H1 (cell line): Measurements from ENCODE around the gene TCFL5. TPM values are rescaled to one million over a fixed set of nuclear protein-coding genes. Genes with fewer than 3 reads are reported as not detected.

Experiments
- CTCF ChIA-PET: fragments of 300-600 bp; sonication (Branson Sonifier 250); formaldehyde crosslinking; loops from one replicate; lab custom pipeline; 2021; ENCODE audit not compliant: partially characterized antibody; lab: Charles Lee
- POLR2A ChIA-PET: fragments of 300-600 bp; sonication (Branson Sonifier 250); formaldehyde crosslinking; loops from one replicate; lab custom pipeline; 2021; ENCODE audit warnings: inconsistent platforms; ENCODE audit not compliant: partially characterized antibody; lab: Charles Lee
- DNase-seq, 2 experiments: peaks; one replicate each; pipeline versions ENCODE4 v3.0.0 to v3.0.0-alpha.2; 2010 to 2022; ENCODE audit warnings: low spot score in 2 of 2, low read depth in 1 of 2, mixed read lengths in 1 of 2
- FAIRE-seq: peaks from 2 replicates; lab custom pipeline; 2011; peaks lifted over from hg19 to GRCh38; lab: Jason Lieb, UNC
- H2AFZ ChIP-seq: 2 replicates; pipeline ENCODE4 v1.8.1; 2012; ENCODE audit warnings: low read length, inconsistent platforms
- H2AK5ac ChIP-seq: 2 replicates; pipeline ENCODE4 v1.6.1; 2013; ENCODE audit warnings: low read depth, low read length
- H2BK120ac ChIP-seq: replicated peaks from 2 replicates; pipeline ENCODE3; 2013; ENCODE audit warnings: low read depth, low read length, inconsistent platforms
- H2BK12ac ChIP-seq: 2 replicates; pipeline ENCODE4 v1.6.1; 2013; ENCODE audit warnings: low read depth, low read length
- H2BK15ac ChIP-seq: 2 replicates; pipeline ENCODE4 v1.6.1; 2013; ENCODE audit warnings: low read length
- H2BK20ac ChIP-seq: 2 replicates; pipeline ENCODE4 v1.6.1; 2013; ENCODE audit warnings: low read length
- H2BK5ac ChIP-seq: 2 replicates; pipeline ENCODE4 v1.6.1; 2013; ENCODE audit warnings: low read depth, low read length
- H3K14ac ChIP-seq: 2 replicates; pipeline ENCODE4 v1.6.1; 2013; ENCODE audit warnings: inconsistent platforms; ENCODE audit not compliant: insufficient read length
- H3K18ac ChIP-seq: 2 replicates; pipeline ENCODE4 v1.6.1; 2013; ENCODE audit warnings: low read length; ENCODE audit errors: extremely low read depth
- H3K23ac ChIP-seq: 2 replicates; pipeline ENCODE4 v1.6.1; 2013; ENCODE audit warnings: inconsistent platforms; ENCODE audit not compliant: insufficient read length
- H3K23me2 ChIP-seq: 2 replicates; pipeline ENCODE4 v1.6.1; 2013; ENCODE audit warnings: low read depth, low read length
- H3K27ac ChIP-seq: 2 replicates; pipeline ENCODE4 v1.6.1; 2011; ENCODE audit warnings: low read depth, low read length, inconsistent platforms
- H3K27me3 ChIP-seq, 4 experiments: replicated peaks in 1 of 4; 1 replicate in 1 of 4; 2 replicates in 3 of 4; pipeline versions ENCODE4 v1.6.1 to v1.8.1; 2011 to 2013; ENCODE audit warnings: low read length in 3 of 4, mild to moderate bottlenecking in 3 of 4, inconsistent platforms in 2 of 4, mixed read lengths in 2 of 4, moderate library complexity in 1 of 4; ENCODE audit not compliant: control insufficient read depth in 3 of 4, insufficient read depth in 3 of 4; ENCODE audit errors: extremely low read depth in 1 of 4
- H3K36me3 ChIP-seq, 4 experiments: 2 replicates each; pipeline versions ENCODE4 v1.6.1 to v1.8.1; 2011 to 2013; ENCODE audit warnings: mild to moderate bottlenecking in 4 of 4, low read length in 3 of 4, moderate library complexity in 2 of 4, control low read depth in 1 of 4, inconsistent platforms in 1 of 4; ENCODE audit not compliant: insufficient read depth in 4 of 4, control insufficient read depth in 2 of 4
- H3K4ac ChIP-seq: replicated peaks from 2 replicates; pipeline ENCODE3; 2013; ENCODE audit warnings: low read length, low read depth, mixed read lengths, inconsistent platforms; ENCODE audit not compliant: insufficient read length
- H3K4me1 ChIP-seq, 4 experiments: replicated peaks in 1 of 4; 1 replicate in 1 of 4; 2 replicates in 3 of 4; pipeline versions ENCODE4 v1.6.1 to v1.8.1; 2011 to 2013; ENCODE audit warnings: low read length in 3 of 4, inconsistent platforms in 2 of 4, mixed read lengths in 1 of 4; ENCODE audit not compliant: insufficient read depth in 4 of 4, control insufficient read depth in 3 of 4
- H3K4me2 ChIP-seq, 2 experiments: 2 replicates each; pipeline versions ENCODE4 v1.6.1 to v1.8.1; 2011 to 2013; ENCODE audit warnings: low read depth in 2 of 2, low read length in 2 of 2, control low read depth in 1 of 2, inconsistent platforms in 1 of 2, mild to moderate bottlenecking in 1 of 2; ENCODE audit not compliant: insufficient read depth in 1 of 2
- H3K4me3 ChIP-seq, 4 experiments: fragments of 200-600, 300-600 bp in 1 of 4; sonication (generic), shearing (Covaris generic), sonication (Bioruptor Twin) in 1 of 4; 2 replicates each; pipeline versions ENCODE4 v1.5.1 to v1.8.1; 2011 to 2016; ENCODE audit warnings: low read length in 4 of 4, low read depth in 3 of 4, control low read depth in 2 of 4, inconsistent platforms in 2 of 4, mild to moderate bottlenecking in 2 of 4, mixed read lengths in 1 of 4, moderate library complexity in 1 of 4; ENCODE audit not compliant: insufficient read depth in 2 of 4; ENCODE audit errors: extremely low read depth in 1 of 4
- H3K56ac ChIP-seq: replicated peaks from 2 replicates; pipeline ENCODE3; 2013; ENCODE audit warnings: low read depth, mild to moderate bottlenecking, mixed read lengths, low read length, inconsistent platforms; ENCODE audit not compliant: insufficient read length
- H3K79me1 ChIP-seq: 2 replicates; pipeline ENCODE4 v1.6.1; 2013; ENCODE audit warnings: low read depth, low read length, control low read depth
- H3K79me2 ChIP-seq, 2 experiments: 2 replicates each; pipeline versions ENCODE4 v1.6.1 to v1.8.1; 2012 to 2013; ENCODE audit warnings: low read length in 2 of 2, mild to moderate bottlenecking in 2 of 2, inconsistent platforms in 1 of 2; ENCODE audit not compliant: insufficient read depth in 2 of 2, control insufficient read depth in 1 of 2
- H3K9ac ChIP-seq, 4 experiments: replicated peaks in 1 of 4; 1 replicate in 1 of 4; 2 replicates in 3 of 4; pipeline versions ENCODE4 v1.6.1 to v1.8.1; 2011 to 2013; ENCODE audit warnings: low read depth in 3 of 4, low read length in 3 of 4, control low read depth in 2 of 4, mild to moderate bottlenecking in 2 of 4, moderate library complexity in 2 of 4, inconsistent platforms in 1 of 4; ENCODE audit errors: extremely low read depth in 1 of 4
- H3K9me3 ChIP-seq, 2 experiments: 2 replicates each; pipeline versions ENCODE4 v1.6.1 to v1.8.1; 2012 to 2013; ENCODE audit warnings: mild to moderate bottlenecking in 2 of 2, moderate library complexity in 2 of 2, control low read depth in 1 of 2, inconsistent platforms in 1 of 2, low read depth in 1 of 2, low read length in 1 of 2, mixed read lengths in 1 of 2; ENCODE audit not compliant: insufficient read depth in 2 of 2
- H4K20me1 ChIP-seq, 2 experiments: replicated peaks in 1 of 2; 2 replicates each; pipeline versions ENCODE3 to v1.8.1; 2011 to 2013; ENCODE audit warnings: inconsistent platforms in 2 of 2, low read length in 2 of 2, mild to moderate bottlenecking in 1 of 2; ENCODE audit not compliant: insufficient read depth in 2 of 2, control insufficient read depth in 1 of 2
- H4K5ac ChIP-seq: 2 replicates; pipeline ENCODE4 v1.6.1; 2013; ENCODE audit warnings: low read length, low read depth, mixed read lengths, inconsistent platforms; ENCODE audit not compliant: insufficient read length
- H4K8ac ChIP-seq: 2 replicates; pipeline ENCODE4 v1.8.0; 2013; ENCODE audit warnings: mild to moderate bottlenecking, moderate library complexity, low read length, inconsistent platforms; ENCODE audit not compliant: insufficient read depth; ENCODE audit errors: extremely low read depth
- H4K91ac ChIP-seq: replicated peaks from 2 replicates; pipeline ENCODE3; 2013; ENCODE audit warnings: low read length, mixed read lengths, inconsistent platforms; ENCODE audit not compliant: insufficient read length
- ASH2L ChIP-seq: fragments of 200-600, 300-600 bp; sonication (generic); IDR thresholded peaks from one replicate; pipeline ENCODE4 v1.7.1; 2017; ENCODE audit warnings: low read length
- CREB1 ChIP-seq: IDR thresholded peaks from 2 replicates; pipeline ENCODE4 v1.6.1; 2012; ENCODE audit warnings: inconsistent platforms
- HDAC2 ChIP-seq, 2 experiments: fragments of 300-600 bp in 1 of 2; sonication (generic) in 1 of 2; IDR thresholded peaks; 2 replicates each; pipeline ENCODE4 v1.6.1; 2011 to 2012; ENCODE audit warnings: low read depth in 2 of 2, low read length in 2 of 2, mild to moderate bottlenecking in 2 of 2, moderate library complexity in 2 of 2, borderline replicate concordance in 1 of 2, inconsistent platforms in 1 of 2
- JUN ChIP-seq: IDR thresholded peaks from 2 replicates; pipeline ENCODE4 v1.6.1; 2011; ENCODE audit warnings: low read depth, mild to moderate bottlenecking, improper control_type of control experiment, low read length
- NANOG ChIP-seq: IDR thresholded peaks from 2 replicates; pipeline ENCODE4 v1.6.1; 2011; ENCODE audit warnings: low read length, low read depth, mild to moderate bottlenecking, inconsistent platforms; ENCODE audit not compliant: insufficient read depth, poor library complexity, severe bottlenecking
- POLR2AphosphoS5 ChIP-seq: IDR thresholded peaks from 2 replicates; pipeline ENCODE4 v1.6.1; 2011; ENCODE audit warnings: low read depth, low read length
- POU5F1 ChIP-seq: IDR thresholded peaks from 2 replicates; pipeline ENCODE4 v1.6.1; 2011; ENCODE audit warnings: low read depth, mild to moderate bottlenecking, low read length, moderate library complexity
- RXRA ChIP-seq: IDR thresholded peaks from 2 replicates; pipeline ENCODE4 v1.6.1; 2011; ENCODE audit warnings: low read depth, mild to moderate bottlenecking, low read length, moderate library complexity; ENCODE audit not compliant: insufficient read depth
- SAP30 ChIP-seq: fragments of 300-600 bp; sonication (generic); IDR thresholded peaks from 2 replicates; pipeline ENCODE4 v1.7.1; 2012; ENCODE audit warnings: low read length, moderate library complexity, mild to moderate bottlenecking, inconsistent platforms; ENCODE audit not compliant: insufficient read depth, insufficient replicate concordance
- WGBS, 2 experiments: shearing (Covaris generic) in 1 of 2; methylation state at CpG; one replicate each; pipeline versions ENCODE4 v1.1.6 to v1.1.7; 2013 to 2015; ENCODE audit warnings: low lambda C conversion rate in 2 of 2, mixed read lengths in 2 of 2, inconsistent platforms in 1 of 2, low coverage in 1 of 2, missing lambda C conversion rate in 1 of 2; ENCODE audit not compliant: insufficient replicate concordance in 2 of 2, insufficient coverage in 1 of 2, insufficient read length in 1 of 2; ENCODE audit errors: extremely low coverage in 1 of 2, missing lambda C conversion rate in 1 of 2; 5-methylcytosine and 5-hydroxymethylcytosine counted together
- polyA plus RNA-seq, 7 experiments: library from polyadenylated mRNA; depleted of rRNA in 3 of 7; stranded (reverse) in 5 of 7; unstranded in 2 of 7; fragments of >200 nt in 5 of 7; fragments of 200-250 nt in 2 of 7; gene quantifications; 1 replicate in 5 of 7; 2 replicates in 1 of 7; 4 replicates in 1 of 7; pipeline versions ENCODE4 v1.2.1 to v1.2.3, GENCODE V29; 2011 to 2013; ENCODE audit warnings: missing spikeins in 2 of 7, mixed read lengths in 2 of 7
- total RNA-seq: library from RNA; stranded (reverse); fragmentation: NEBNext Ultra II Directional; extraction: Animal tissue kit (Norgen Biotek cat#: 25700); gene quantifications from 2 replicates; pipeline ENCODE4 v1.2.1, GENCODE V29; 2021

The TCFL5 gene
- total and polyA plus RNA-seq, 2 of the 8 experiments (the other 6 are each of a cell fraction or from before 2014, with no cell fraction given) = 6.2 to 15.0 TPM

DNA sequence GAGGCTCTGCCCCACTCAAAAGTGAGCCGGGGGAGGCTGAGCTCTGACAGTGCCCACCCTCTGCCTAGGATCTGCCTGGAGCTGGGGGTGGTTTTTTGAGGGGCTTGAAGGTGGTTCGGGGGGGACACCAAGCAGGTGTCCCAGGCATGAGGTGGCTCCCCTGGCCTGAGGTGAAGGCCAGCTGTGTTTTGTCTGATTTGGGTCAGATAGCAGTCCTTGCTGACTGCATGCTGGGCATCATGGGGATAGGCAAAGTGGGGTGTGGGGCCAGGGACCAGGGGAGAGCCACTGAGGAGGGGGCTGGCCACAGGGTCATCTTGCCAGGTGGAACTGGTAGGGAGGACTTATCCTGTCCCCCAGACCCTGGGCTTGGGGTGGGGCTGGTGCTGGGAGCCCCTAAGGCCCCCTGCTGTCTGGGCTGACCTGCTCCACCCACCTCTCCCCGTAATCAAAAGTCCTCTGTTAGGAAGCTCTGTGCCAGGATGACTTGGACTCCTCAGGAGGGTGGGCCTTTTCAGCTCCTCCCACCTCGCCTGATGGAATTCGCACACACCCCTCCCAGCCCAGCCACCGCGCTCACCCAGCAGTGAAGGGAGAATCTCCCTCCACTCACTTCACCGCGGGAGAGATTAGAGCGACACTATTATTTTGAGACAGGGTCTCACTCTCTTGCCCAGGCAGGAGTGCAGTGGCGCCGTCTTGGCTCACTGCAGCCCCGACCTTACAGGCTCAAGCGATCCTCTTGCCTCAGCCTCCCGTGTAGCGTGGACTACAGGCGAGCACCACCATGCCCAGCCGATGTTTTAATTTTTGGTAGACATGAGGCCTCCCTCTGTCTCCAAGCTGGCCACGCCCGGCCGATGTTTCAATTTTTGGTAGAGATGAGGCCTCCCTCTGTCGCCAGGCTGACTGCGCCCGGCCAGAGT, 46.3 kb downstream of the TCFL5 start:
- H3K4me2 ChIP-seq = peak overlapping the region; percentile 62 to 97
- H3K27me3 ChIP-seq = peaks cover 0 to 8% (median 2%) of the 10 kb centered on the region in 4 experiments; a peak in 2 of 7 replicates
- peak overlapping the region; percentile 55 for H3K4ac ChIP-seq
- no peak overlapping the region for H2BK120ac ChIP-seq
- WGBS, 2 experiments = 13% methylated on average over 24 of the region's 24 CpGs; no CpG with 5 or more reads in 1 of the 2 experiments
- peak overlapping the region; percentile 96; the same call in 1 of the 2 replicates for H2BK15ac ChIP-seq
- peak overlapping the region; percentile 88 for H2BK12ac ChIP-seq
- H3K9ac ChIP-seq = peak overlapping the region in 2 of 4 experiments; percentile 19 to 25; a peak in 1 of 7 replicates
- no peak overlapping the region for H3K14ac ChIP-seq
- FAIRE-seq (peak; percentile 7), DNase-seq (peak; percentile 54 to 73)
- H3K23ac ChIP-seq = no peak overlapping the region
- peak overlapping the region; percentile 54 to 71 (median 63) for H3K4me3 ChIP-seq
- H4K20me1 ChIP-seq = peaks cover 0 to 3% of the 10 kb centered on the region in 2 experiments
- peak overlapping the region; percentile 77; the same call in 1 of the 2 replicates for H4K8ac ChIP-seq
- H3K9me3 ChIP-seq = no peaks in the 10 kb centered on the region
- peak overlapping the region; percentile 64 for H3K18ac ChIP-seq
- H3K56ac ChIP-seq = no peak overlapping the region
- no peaks in the 10 kb centered on the region for H3K79me1 ChIP-seq
- H2BK5ac ChIP-seq = peak overlapping the region; percentile 82; the same call in 1 of the 2 replicates
- H4K91ac ChIP-seq = peak overlapping the region; percentile 39
- H2BK20ac ChIP-seq = peak overlapping the region; percentile 48; the same call in 1 of the 2 replicates
- ChIA-PET CTCF (interaction anchor here (0.6 to 3.5 kb wide), 11 partner anchors 8 to 157 kb away, joined by 3 to 15 read pairs (median 3); partner anchors contain the start of gene OGFR), POLR2A (interaction anchor here (0.6 to 4.6 kb wide), 34 partner anchors 8 to 451 kb away, joined by 3 to 22 read pairs (median 5); partner anchors contain the start of genes GID8, MRGBP, NTSR1 and OGFR)
- H3K36me3 ChIP-seq = peaks cover 0 to 19% (median 4%) of the 10 kb centered on the region in 4 experiments; a peak in 2 of 8 replicates
- H3K79me2 ChIP-seq = no peaks in the 10 kb centered on the region
- no peak overlapping the region for H2AFZ ChIP-seq
- H3K27ac ChIP-seq = no peak overlapping the region; the same call in 1 of the 2 replicates
- H3K4me1 ChIP-seq = peaks cover 0 to 17% (median 11%) of the 10 kb centered on the region in 4 experiments; a peak in 5 of 7 replicates
- no peak overlapping the region; the same call in 1 of the 2 replicates for H2AK5ac ChIP-seq
- H3K23me2 ChIP-seq = peaks cover 13% of the 10 kb centered on the region
- peak overlapping the region; percentile 65 for H4K5ac ChIP-seq
- TF ChIP-seq JUN (no peak), POU5F1 (no peak), SAP30 (no peak), POLR2AphosphoS5 (peak; percentile 46; the same call in 1 of the 2 replicates), ASH2L (peak; percentile 80), HDAC2 (IDR thresholded peaks at IDR 0.05; ENCODE audit: borderline replicate concordance in 1 of 2, low read depth in 2 of 2, low read length in 2 of 2) (peak in 1 of 2 experiments; percentile 64; a peak in 1 of 4 replicates), NANOG (no peak), RXRA (no peak), CREB1 (no peak)
